Kidney (tissue), 14 donors: Measurements from ENCODE around the gene CD80. TPM values are rescaled to one million over a fixed set of nuclear protein-coding genes. Genes with fewer than 3 reads are reported as not detected.

ENCODE experiments used
- DNase-seq, 5 donors: peaks; one replicate each; pipeline ENCODE4 v3.0.0-alpha.2; 2013 to 2020
- FAIRE-seq: peaks from 2 replicates; lab custom pipeline; 2012; peaks lifted over from hg19 to GRCh38; lab: Jason Lieb, UNC
- H3K27ac ChIP-seq, 2 donors: one replicate each; pipeline ENCODE4 v1.7.0; 2013; ENCODE audit warnings: low read depth in 2 of 2, low read length in 2 of 2, inconsistent platforms in 1 of 2
- H3K27me3 ChIP-seq: one replicate; pipeline ENCODE4 v1.7.1; 2013; ENCODE audit warnings: low read length, inconsistent platforms; ENCODE audit not compliant: control insufficient read depth, insufficient read depth
- H3K36me3 ChIP-seq, 3 donors: one replicate each; pipeline versions ENCODE4 v1.7.0 to v1.7.1; 2013; ENCODE audit warnings: low read length in 3 of 3, control low read depth in 1 of 3, inconsistent platforms in 1 of 3; ENCODE audit not compliant: insufficient read depth in 3 of 3, control insufficient read depth in 2 of 3
- H3K4me1 ChIP-seq, 3 donors: one replicate each; pipeline versions ENCODE4 v1.7.0 to v1.7.1; 2013; ENCODE audit warnings: low read length in 3 of 3, inconsistent platforms in 1 of 3, low read depth in 1 of 3; ENCODE audit not compliant: control insufficient read depth in 2 of 3, insufficient read depth in 2 of 3
- H3K4me3 ChIP-seq, 3 donors: one replicate each; pipeline versions ENCODE4 v1.7.0 to v1.8.1; 2013; ENCODE audit warnings: low read length in 3 of 3, control low read depth in 1 of 3, inconsistent platforms in 1 of 3
- H3K9ac ChIP-seq, 3 donors: one replicate each; pipeline versions ENCODE4 v1.7.0 to v1.7.1; 2013; ENCODE audit warnings: low read length in 3 of 3, control low read depth in 1 of 3, inconsistent platforms in 1 of 3
- H3K9me3 ChIP-seq, 3 donors: one replicate each; pipeline versions ENCODE4 v1.7.0 to v1.7.1; 2013; ENCODE audit warnings: low read length in 3 of 3, control low read depth in 1 of 3, inconsistent platforms in 1 of 3; ENCODE audit not compliant: control insufficient read depth in 2 of 3, insufficient read depth in 1 of 3
- intact Hi-C: fragments of 100-400 bp; cut with DNase I; formaldehyde crosslinking; loops from one replicate; pipeline ENCODE4 v1.11.1; 2022
- polyA plus RNA-seq: library from polyadenylated mRNA; stranded (reverse); fragments of 350-450 nt; fragmentation: Illumina TruSeq; extraction: RNeasy Lipid Tissue Mini Kit (QIAGEN cat#74804); gene quantifications from one replicate; pipeline ENCODE4 v1.2.3, GENCODE V29; 2014; ENCODE audit warnings: low read depth, low replicate concordance; ENCODE audit not compliant: insufficient read depth
- total RNA-seq: library from RNA; stranded (reverse); fragmentation: NEBNext Ultra II Directional; extraction: Animal tissue kit (Norgen Biotek cat#: 25700); gene quantifications from one replicate; pipeline ENCODE4 v1.2.1, GENCODE V29; 2021
- TF ChIP-seq, protein P1 (sequence below): IDR thresholded peaks from 3 replicates; pipeline ENCODE4 v1.5.1; 2012; ENCODE audit warnings: mild to moderate bottlenecking, moderate library complexity, borderline replicate concordance; ENCODE audit not compliant: insufficient read depth; ENCODE audit errors: extremely low read depth
- donor health status: control.
- donor health status: control.
- donor health status: control.
- donor health status: control.
- donor health status: control.
- donor health status: DM: yes; HTN: yes; CAD: no.
- donor health status: Normal renal cell carcinoma (clear cell type).

Gene CD80
- total and polyA plus RNA-seq, 2 donors from 2014 or later: 1.2 TPM; not detected in 1

DNA sequence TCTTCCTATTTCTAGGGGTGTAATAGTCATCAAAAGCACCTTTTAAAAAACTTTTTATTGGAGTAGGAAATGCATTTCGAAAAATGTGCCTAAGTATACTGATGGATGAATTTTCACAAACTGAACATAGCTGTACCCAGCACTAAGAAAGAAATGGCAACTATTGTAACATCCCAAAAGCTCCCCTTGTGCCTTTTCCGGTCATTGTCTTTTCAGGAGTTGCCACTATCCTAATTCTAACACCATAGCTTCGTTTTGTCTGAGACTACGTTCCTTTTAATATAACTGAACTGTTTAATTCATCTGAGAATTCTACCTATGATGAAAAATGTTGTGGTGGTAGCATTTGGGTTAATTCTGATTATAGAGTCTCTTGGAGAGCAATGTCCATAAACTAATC lies 59.1 kb downstream of the CD80 start:
- H3K36me3 ChIP-seq: peaks cover 0 to 11% (median 4%) of the 10 kb centered on the region in 3 donors
- H3K4me1 ChIP-seq: peaks cover 2 to 15% (median 13%) of the 10 kb centered on the region in 3 donors
- no peaks in the 10 kb centered on the region for H3K27me3 ChIP-seq
- no peak overlapping the region for H3K27ac ChIP-seq
- peak overlapping the region in 2 of 3 donors; percentile 14 to 20 for H3K4me3 ChIP-seq
- TF ChIP-seq, protein P1, sequence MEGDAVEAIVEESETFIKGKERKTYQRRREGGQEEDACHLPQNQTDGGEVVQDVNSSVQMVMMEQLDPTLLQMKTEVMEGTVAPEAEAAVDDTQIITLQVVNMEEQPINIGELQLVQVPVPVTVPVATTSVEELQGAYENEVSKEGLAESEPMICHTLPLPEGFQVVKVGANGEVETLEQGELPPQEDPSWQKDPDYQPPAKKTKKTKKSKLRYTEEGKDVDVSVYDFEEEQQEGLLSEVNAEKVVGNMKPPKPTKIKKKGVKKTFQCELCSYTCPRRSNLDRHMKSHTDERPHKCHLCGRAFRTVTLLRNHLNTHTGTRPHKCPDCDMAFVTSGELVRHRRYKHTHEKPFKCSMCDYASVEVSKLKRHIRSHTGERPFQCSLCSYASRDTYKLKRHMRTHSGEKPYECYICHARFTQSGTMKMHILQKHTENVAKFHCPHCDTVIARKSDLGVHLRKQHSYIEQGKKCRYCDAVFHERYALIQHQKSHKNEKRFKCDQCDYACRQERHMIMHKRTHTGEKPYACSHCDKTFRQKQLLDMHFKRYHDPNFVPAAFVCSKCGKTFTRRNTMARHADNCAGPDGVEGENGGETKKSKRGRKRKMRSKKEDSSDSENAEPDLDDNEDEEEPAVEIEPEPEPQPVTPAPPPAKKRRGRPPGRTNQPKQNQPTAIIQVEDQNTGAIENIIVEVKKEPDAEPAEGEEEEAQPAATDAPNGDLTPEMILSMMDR: no peak
- no peaks in the 10 kb centered on the region for H3K9me3 ChIP-seq
- peak overlapping the region in 2 of 3 donors; percentile 0 to 13 for H3K9ac ChIP-seq
- no peak for DNase-seq
- intact Hi-C loops: no loop called here
- FAIRE-seq: no peak

DNA sequence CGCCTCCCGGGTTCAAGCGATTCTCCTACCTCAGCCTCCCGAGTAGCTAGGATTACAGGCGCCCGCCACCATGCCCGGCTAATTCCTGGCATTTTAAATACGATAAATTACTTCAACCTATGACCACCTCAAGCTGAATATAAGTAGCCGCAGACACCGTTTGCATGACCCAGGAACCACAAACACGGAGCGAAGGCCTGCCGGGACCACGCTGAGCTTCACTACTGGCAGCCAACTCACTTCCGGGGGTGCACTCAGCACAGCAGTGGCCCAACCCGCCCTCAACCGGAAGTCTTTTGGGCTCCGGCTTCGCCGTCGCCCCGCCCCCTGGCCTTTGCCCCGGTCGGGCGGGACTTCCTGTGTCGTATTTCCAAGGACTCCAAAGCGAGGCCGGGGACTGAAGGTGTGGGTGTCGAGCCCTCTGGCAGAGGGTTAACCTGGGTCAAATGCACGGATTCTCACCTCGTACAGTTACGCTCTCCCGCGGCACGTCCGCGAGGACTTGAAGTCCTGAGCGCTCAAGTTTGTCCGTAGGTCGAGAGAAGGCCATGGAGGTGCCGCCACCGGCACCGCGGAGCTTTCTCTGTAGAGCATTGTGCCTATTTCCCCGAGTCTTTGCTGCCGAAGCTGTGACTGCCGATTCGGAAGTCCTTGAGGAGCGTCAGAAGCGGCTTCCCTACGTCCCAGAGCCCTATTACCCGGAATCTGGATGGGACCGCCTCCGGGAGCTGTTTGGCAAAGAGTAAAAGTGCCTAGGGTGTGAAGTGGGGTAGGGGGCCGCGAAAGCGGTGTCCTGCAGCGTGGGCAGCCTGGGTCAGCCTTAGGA lies 61.0 kb downstream of the CD80 start, which contains the start of gene TIMMDC1:
Gene TIMMDC1 (plus strand): TSS at position 362 of the 826 bp plus-strand sequence. CDS start 187 bp downstream, at position 549.
- H3K27ac ChIP-seq: peak within 1 kb of the TSS; percentile 97
- DNase-seq (peak; percentile 98 to 99 (median 99)), FAIRE-seq (peak; percentile 81)
- peaks cover 0 to 2% (median 0%) of the 10 kb centered on the region in 3 donors for H3K36me3 ChIP-seq
- H3K9ac ChIP-seq: peak within 1 kb of the TSS; percentile 98 to 100 (median 99)
- TF ChIP-seq, protein P1: no peak
- no peaks in the 10 kb centered on the region for H3K9me3 ChIP-seq
- peaks cover 2 to 15% (median 13%) of the 10 kb centered on the region in 3 donors for H3K4me1 ChIP-seq
- no peaks in the 10 kb centered on the region for H3K27me3 ChIP-seq
- peak within 1 kb of the TSS; percentile 93 to 100 (median 99) for H3K4me3 ChIP-seq
- intact Hi-C loops: no loop called here

DNA sequence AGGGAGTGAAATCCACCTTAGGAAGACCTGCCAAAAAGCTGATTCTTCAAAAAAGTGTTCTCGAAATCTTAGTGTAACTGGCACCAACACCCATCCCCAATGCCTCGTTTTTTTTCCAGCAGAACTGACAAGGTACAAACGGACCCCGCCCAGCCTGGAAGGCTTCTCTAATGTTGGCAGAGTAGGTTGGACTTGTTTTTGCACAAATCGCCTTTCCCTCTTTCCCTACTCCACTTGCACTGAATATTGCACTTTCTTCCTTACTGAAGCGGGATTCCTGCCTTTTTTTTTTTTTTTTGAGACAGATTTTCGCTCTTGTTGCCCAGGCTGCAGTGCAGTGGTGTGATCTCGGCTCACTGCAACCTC lies 61.6 kb downstream of the CD80 start:
- Histone ChIP-seq H3K4me1 (peaks cover 2 to 15% (median 13%) of the 10 kb centered on the region in 3 donors), H3K4me3 (peak overlapping the region; percentile 93 to 100 (median 99)), H3K27ac (peak overlapping the region; percentile 7 to 57), H3K27me3 (no peaks in the 10 kb centered on the region), H3K9me3 (no peaks in the 10 kb centered on the region), H3K36me3 (no peaks in the 10 kb centered on the region), H3K9ac (peak overlapping the region; percentile 35 to 99 (median 98))
- DNase-seq (peak in 4 of 5 donors; percentile 15 to 45 (median 36)), FAIRE-seq (no peak)
- intact Hi-C loops: no loop called here
- TF ChIP-seq, protein P1: no peak
